ENCODE data around the gene RAC3.

- no peak for TF ChIP-seq CTCF (optimal IDR thresholded peaks at IDR 0.05 in 1 of 3, IDR thresholded peaks at IDR 0.05 in 1 of 3, conservative IDR thresholded peaks at IDR 0.05 in 1 of 3; ENCODE audit: extremely low read depth in 1 of 3, insufficient read depth in 2 of 3, low read length in 3 of 3)
- TF ChIP-seq EZH2 (IDR thresholded peaks at IDR 0.05; ENCODE audit: low read length), result no peak
Observed at GRCh38 chr17:82050761-82051641, 19.5 kb downstream of the RAC3 start.
